ENCODE measurements around the gene FOXP1. TPM values are rescaled to one million over a fixed set of nuclear protein-coding genes. Genes with fewer than 3 reads are reported as not detected.
A peak's percentile ranks its signal among the peaks of the same experiment; 100 is the strongest.

The FOXP1 gene
- total and polyA plus RNA-seq, 2 of the 13 experiments (the other 11 are each of a cell fraction or from before 2014, with no cell fraction given), result 40.4 to 59.0 TPM

- TF ChIP-seq ZBED4 (CRISPR knock-in tag; IDR thresholded peaks at IDR 0.05; ENCODE audit: borderline replicate concordance), result no peak
- TF ChIP-seq ZBTB2 (CRISPR knock-in tag; IDR thresholded peaks at IDR 0.05; ENCODE audit: low read depth), result no peak
- no peak for TF ChIP-seq KLF9 (CRISPR knock-in tag; IDR thresholded peaks at IDR 0.05; ENCODE audit: low read depth)
- TF ChIP-seq SNRNP70 (IDR thresholded peaks at IDR 0.05; ENCODE audit: low read depth, low read length), result no peak
- no peak for TF ChIP-seq NAIF1 (CRISPR knock-in tag; IDR thresholded peaks at IDR 0.05; ENCODE audit: borderline replicate concordance)
- TF ChIP-seq NR2F6 (IDR thresholded peaks at IDR 0.05), result peak; percentile 75
- peak; percentile 78 for TF ChIP-seq NR2F6 (CRISPR knock-in tag; IDR thresholded peaks at IDR 0.05)
- peak; percentile 69; the same call in 1 of the 2 replicates for TF ChIP-seq SIX4 (CRISPR knock-in tag; IDR thresholded peaks at IDR 0.05)
- TF ChIP-seq XRCC5 (optimal IDR thresholded peaks at IDR 0.05; ENCODE audit: low read length), result no peak
- no peak for TF ChIP-seq PHF21A (CRISPR knock-in tag; IDR thresholded peaks at IDR 0.05)
- TF ChIP-seq ZNF503 (CRISPR knock-in tag; IDR thresholded peaks at IDR 0.05), result peak; percentile 90
- TF ChIP-seq ZNF607 (CRISPR knock-in tag; IDR thresholded peaks at IDR 0.05; ENCODE audit: borderline replicate concordance), result no peak
- TF ChIP-seq GATAD2A (CRISPR knock-in tag; IDR thresholded peaks at IDR 0.05), result peak; percentile 94
- TF ChIP-seq ZNF672 (CRISPR knock-in tag; IDR thresholded peaks at IDR 0.05), result no peak
- TF ChIP-seq IKZF1 (IDR thresholded peaks at IDR 0.05), result no peak
- no peak for TF ChIP-seq SMARCE1 (IDR thresholded peaks at IDR 0.05; ENCODE audit: borderline replicate concordance)
- no peak for TF ChIP-seq MLLT10 (CRISPR knock-in tag; IDR thresholded peaks at IDR 0.05)
- TF ChIP-seq KAT2B (IDR thresholded peaks at IDR 0.05; ENCODE audit: borderline replicate concordance, low read depth, low read length), result no peak
- TF ChIP-seq HOXA7 (CRISPR knock-in tag; IDR thresholded peaks at IDR 0.05), result no peak
- TF ChIP-seq PAWR (CRISPR knock-in tag; IDR thresholded peaks at IDR 0.05; ENCODE audit: borderline replicate concordance), result no peak
- 0 out of 2 replicates have a peak, but pooled peaks have one; percentile 52 for TF ChIP-seq SMYD3 (CRISPR knock-in tag; IDR thresholded peaks at IDR 0.05)
- no peak for TF ChIP-seq NFE2L1 (CRISPR knock-in tag; IDR thresholded peaks at IDR 0.05; ENCODE audit: borderline replicate concordance)
- no peak for TF ChIP-seq ZNF674 (CRISPR knock-in tag; IDR thresholded peaks at IDR 0.05; ENCODE audit: low read depth)
- TF ChIP-seq SMC3 (IDR thresholded peaks at IDR 0.05; ENCODE audit: low read length), result no peak
- TF ChIP-seq HDAC1 (CRISPR knock-in tag; IDR thresholded peaks at IDR 0.05), result peak; percentile 61; the same call in 1 of the 2 replicates
Measured at GRCh38 chr3:71060536-71060935, 523.0 kb downstream of the FOXP1 start (continued).
